ENCODE measurements around the gene SLC5A6.

The SLC5A6 gene

DNA sequence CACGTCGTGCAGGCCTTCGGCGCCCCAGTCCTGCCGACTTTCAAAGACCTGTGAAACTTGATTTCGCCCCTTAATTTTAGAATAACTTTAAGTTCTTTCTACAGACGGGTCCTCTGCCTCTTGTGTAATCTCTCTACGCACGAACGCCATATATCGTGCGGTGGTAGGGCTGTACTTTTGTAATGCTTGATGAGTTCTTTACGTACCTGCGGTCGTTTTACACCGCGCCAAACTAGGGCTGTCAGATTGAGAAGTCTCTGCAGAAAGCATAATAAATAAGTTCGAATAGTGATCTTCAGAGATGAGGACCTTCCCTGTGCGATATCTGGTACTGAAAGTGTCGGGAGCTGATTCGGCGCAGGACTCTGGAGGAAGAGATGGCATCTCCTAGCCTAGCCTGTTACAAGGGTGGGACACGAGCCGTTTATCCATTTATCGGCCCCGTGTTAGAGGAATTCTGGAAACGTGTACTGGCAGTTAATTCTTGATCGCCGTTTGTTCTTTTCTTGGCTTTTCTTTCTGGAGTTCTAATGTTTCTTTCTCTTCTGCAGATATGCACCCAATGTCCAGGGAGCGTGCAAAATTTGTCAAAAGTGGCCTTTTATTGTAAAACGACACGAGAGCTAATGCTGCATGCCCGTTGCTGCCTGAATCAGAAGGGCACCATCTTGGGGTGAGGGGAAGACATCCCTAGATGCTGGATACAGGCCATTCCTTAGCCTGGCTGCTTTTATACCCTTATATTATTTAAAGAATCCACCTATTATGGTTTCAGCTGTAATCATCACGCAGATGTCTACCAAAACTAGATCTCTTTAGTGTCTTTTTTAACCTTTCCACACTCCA lies 781 bp upstream of the SLC5A6 start (continued):
- TF ChIP-seq, protein P1, sequence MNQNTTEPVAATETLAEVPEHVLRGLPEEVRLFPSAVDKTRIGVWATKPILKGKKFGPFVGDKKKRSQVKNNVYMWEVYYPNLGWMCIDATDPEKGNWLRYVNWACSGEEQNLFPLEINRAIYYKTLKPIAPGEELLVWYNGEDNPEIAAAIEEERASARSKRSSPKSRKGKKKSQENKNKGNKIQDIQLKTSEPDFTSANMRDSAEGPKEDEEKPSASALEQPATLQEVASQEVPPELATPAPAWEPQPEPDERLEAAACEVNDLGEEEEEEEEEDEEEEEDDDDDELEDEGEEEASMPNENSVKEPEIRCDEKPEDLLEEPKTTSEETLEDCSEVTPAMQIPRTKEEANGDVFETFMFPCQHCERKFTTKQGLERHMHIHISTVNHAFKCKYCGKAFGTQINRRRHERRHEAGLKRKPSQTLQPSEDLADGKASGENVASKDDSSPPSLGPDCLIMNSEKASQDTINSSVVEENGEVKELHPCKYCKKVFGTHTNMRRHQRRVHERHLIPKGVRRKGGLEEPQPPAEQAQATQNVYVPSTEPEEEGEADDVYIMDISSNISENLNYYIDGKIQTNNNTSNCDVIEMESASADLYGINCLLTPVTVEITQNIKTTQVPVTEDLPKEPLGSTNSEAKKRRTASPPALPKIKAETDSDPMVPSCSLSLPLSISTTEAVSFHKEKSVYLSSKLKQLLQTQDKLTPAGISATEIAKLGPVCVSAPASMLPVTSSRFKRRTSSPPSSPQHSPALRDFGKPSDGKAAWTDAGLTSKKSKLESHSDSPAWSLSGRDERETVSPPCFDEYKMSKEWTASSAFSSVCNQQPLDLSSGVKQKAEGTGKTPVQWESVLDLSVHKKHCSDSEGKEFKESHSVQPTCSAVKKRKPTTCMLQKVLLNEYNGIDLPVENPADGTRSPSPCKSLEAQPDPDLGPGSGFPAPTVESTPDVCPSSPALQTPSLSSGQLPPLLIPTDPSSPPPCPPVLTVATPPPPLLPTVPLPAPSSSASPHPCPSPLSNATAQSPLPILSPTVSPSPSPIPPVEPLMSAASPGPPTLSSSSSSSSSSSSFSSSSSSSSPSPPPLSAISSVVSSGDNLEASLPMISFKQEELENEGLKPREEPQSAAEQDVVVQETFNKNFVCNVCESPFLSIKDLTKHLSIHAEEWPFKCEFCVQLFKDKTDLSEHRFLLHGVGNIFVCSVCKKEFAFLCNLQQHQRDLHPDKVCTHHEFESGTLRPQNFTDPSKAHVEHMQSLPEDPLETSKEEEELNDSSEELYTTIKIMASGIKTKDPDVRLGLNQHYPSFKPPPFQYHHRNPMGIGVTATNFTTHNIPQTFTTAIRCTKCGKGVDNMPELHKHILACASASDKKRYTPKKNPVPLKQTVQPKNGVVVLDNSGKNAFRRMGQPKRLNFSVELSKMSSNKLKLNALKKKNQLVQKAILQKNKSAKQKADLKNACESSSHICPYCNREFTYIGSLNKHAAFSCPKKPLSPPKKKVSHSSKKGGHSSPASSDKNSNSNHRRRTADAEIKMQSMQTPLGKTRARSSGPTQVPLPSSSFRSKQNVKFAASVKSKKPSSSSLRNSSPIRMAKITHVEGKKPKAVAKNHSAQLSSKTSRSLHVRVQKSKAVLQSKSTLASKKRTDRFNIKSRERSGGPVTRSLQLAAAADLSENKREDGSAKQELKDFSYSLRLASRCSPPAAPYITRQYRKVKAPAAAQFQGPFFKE (tag by site-specific recombination; IDR thresholded peaks at IDR 0.05; ENCODE audit: borderline replicate concordance) = no peak
- TF ChIP-seq, protein P2, sequence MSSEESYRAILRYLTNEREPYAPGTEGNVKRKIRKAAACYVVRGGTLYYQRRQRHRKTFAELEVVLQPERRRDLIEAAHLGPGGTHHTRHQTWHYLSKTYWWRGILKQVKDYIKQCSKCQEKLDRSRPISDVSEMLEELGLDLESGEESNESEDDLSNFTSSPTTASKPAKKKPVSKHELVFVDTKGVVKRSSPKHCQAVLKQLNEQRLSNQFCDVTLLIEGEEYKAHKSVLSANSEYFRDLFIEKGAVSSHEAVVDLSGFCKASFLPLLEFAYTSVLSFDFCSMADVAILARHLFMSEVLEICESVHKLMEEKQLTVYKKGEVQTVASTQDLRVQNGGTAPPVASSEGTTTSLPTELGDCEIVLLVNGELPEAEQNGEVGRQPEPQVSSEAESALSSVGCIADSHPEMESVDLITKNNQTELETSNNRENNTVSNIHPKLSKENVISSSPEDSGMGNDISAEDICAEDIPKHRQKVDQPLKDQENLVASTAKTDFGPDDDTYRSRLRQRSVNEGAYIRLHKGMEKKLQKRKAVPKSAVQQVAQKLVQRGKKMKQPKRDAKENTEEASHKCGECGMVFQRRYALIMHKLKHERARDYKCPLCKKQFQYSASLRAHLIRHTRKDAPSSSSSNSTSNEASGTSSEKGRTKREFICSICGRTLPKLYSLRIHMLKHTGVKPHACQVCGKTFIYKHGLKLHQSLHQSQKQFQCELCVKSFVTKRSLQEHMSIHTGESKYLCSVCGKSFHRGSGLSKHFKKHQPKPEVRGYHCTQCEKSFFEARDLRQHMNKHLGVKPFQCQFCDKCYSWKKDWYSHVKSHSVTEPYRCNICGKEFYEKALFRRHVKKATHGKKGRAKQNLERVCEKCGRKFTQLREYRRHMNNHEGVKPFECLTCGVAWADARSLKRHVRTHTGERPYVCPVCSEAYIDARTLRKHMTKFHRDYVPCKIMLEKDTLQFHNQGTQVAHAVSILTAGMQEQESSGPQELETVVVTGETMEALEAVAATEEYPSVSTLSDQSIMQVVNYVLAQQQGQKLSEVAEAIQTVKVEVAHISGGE (tag by site-specific recombination; conservative IDR thresholded peaks at IDR 0.05; ENCODE audit: low read depth) = no peak
- TF ChIP-seq ZBTB1 (tag by site-specific recombination; IDR thresholded peaks at IDR 0.05) (no peak), ZNF112 (tag by site-specific recombination; IDR thresholded peaks at IDR 0.05) (no peak), MEIS1 (CRISPR knock-in tag; IDR thresholded peaks at IDR 0.05; ENCODE audit: borderline replicate concordance) (no peak), ZNF274 (IDR thresholded peaks at IDR 0.05; ENCODE audit: low read length) (no peak), ZNF274 (tag by site-specific recombination; IDR thresholded peaks at IDR 0.05; ENCODE audit: borderline replicate concordance) (no peak), HOXA7 (CRISPR knock-in tag; IDR thresholded peaks at IDR 0.05; ENCODE audit: borderline replicate concordance) (no peak), ZNF48 (tag by site-specific recombination; IDR thresholded peaks at IDR 0.05) (no peak), ZNF214 (tag by site-specific recombination; IDR thresholded peaks at IDR 0.05; ENCODE audit: borderline replicate concordance) (no peak), ZNF114 (tag by site-specific recombination; IDR thresholded peaks at IDR 0.05) (no peak), OVOL3 (tag by site-specific recombination; IDR thresholded peaks at IDR 0.05) (no peak), ZNF335 (tag by site-specific recombination; conservative IDR thresholded peaks at IDR 0.05) (peak; percentile 5; the same call in 1 of the 2 replicates), YY1 (tag by site-specific recombination; IDR thresholded peaks at IDR 0.05) (no peak), ZNF16 (tag by site-specific recombination; IDR thresholded peaks at IDR 0.05; ENCODE audit: low read depth) (no peak)
- TF ChIP-seq, protein P3, sequence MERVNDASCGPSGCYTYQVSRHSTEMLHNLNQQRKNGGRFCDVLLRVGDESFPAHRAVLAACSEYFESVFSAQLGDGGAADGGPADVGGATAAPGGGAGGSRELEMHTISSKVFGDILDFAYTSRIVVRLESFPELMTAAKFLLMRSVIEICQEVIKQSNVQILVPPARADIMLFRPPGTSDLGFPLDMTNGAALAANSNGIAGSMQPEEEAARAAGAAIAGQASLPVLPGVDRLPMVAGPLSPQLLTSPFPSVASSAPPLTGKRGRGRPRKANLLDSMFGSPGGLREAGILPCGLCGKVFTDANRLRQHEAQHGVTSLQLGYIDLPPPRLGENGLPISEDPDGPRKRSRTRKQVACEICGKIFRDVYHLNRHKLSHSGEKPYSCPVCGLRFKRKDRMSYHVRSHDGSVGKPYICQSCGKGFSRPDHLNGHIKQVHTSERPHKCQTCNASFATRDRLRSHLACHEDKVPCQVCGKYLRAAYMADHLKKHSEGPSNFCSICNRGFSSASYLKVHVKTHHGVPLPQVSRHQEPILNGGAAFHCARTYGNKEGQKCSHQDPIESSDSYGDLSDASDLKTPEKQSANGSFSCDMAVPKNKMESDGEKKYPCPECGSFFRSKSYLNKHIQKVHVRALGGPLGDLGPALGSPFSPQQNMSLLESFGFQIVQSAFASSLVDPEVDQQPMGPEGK (tag by site-specific recombination; IDR thresholded peaks at IDR 0.05) = no peak
- TF ChIP-seq, protein P4, sequence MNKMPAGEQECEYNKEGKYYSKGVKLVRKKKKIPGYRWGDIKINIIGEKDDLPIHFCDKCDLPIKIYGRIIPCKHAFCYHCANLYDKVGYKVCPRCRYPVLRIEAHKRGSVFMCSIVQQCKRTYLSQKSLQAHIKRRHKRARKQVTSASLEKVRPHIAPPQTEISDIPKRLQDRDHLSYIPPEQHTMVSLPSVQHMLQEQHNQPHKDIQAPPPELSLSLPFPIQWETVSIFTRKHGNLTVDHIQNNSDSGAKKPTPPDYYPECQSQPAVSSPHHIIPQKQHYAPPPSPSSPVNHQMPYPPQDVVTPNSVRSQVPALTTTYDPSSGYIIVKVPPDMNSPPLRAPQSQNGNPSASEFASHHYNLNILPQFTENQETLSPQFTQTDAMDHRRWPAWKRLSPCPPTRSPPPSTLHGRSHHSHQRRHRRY (tag by site-specific recombination; IDR thresholded peaks at IDR 0.05) = no peak
- TF ChIP-seq, protein P5, sequence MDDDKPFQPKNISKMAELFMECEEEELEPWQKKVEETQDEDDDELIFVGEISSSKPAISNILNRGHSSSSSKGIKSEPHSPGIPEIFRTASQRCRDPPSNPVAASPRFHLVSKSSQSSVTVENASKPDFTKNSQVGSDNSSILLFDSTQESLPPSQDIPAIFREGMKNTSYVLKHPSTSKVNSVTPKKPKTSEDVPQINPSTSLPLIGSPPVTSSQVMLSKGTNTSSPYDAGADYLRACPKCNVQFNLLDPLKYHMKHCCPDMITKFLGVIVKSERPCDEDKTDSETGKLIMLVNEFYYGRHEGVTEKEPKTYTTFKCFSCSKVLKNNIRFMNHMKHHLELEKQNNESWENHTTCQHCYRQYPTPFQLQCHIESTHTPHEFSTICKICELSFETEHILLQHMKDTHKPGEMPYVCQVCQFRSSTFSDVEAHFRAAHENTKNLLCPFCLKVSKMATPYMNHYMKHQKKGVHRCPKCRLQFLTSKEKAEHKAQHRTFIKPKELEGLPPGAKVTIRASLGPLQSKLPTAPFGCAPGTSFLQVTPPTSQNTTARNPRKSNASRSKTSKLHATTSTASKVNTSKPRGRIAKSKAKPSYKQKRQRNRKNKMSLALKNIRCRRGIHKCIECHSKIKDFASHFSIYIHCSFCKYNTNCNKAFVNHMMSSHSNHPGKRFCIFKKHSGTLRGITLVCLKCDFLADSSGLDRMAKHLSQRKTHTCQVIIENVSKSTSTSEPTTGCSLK (tag by site-specific recombination; IDR thresholded peaks at IDR 0.05) = no peak
- TF ChIP-seq, protein P6, sequence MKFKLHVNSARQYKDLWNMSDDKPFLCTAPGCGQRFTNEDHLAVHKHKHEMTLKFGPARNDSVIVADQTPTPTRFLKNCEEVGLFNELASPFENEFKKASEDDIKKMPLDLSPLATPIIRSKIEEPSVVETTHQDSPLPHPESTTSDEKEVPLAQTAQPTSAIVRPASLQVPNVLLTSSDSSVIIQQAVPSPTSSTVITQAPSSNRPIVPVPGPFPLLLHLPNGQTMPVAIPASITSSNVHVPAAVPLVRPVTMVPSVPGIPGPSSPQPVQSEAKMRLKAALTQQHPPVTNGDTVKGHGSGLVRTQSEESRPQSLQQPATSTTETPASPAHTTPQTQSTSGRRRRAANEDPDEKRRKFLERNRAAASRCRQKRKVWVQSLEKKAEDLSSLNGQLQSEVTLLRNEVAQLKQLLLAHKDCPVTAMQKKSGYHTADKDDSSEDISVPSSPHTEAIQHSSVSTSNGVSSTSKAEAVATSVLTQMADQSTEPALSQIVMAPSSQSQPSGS (tag by site-specific recombination; IDR thresholded peaks at IDR 0.05; ENCODE audit: low read depth) = no peak
- TF ChIP-seq, protein P7, sequence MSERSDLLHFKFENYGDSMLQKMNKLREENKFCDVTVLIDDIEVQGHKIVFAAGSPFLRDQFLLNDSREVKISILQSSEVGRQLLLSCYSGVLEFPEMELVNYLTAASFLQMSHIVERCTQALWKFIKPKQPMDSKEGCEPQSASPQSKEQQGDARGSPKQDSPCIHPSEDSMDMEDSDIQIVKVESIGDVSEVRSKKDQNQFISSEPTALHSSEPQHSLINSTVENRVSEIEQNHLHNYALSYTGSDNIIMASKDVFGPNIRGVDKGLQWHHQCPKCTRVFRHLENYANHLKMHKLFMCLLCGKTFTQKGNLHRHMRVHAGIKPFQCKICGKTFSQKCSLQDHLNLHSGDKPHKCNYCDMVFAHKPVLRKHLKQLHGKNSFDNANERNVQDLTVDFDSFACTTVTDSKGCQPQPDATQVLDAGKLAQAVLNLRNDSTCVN (tag by site-specific recombination; optimal IDR thresholded peaks at IDR 0.05) = no peak
